Activated T-cell treated with anti-CD3 and anti-CD28 coated beads for 24 hours (primary cell): Measurements from ENCODE around the gene LAYN.

Experiments
- DNase-seq: peaks from one replicate; pipeline ENCODE4 v3.0.0-alpha.2; 2020; ENCODE audit warnings: low read depth

The LAYN gene

GRCh38 chr11:111596319-111596718 lies 55.8 kb downstream of the LAYN start:
- DNase-seq, result no peak

- DNase-seq, result no peak
These were observed 57.6 kb downstream of the LAYN start for GRCh38 chr11:111598148-111598547.

- DNase-seq, result no peak
These were observed 58.0 kb downstream of the LAYN start for GRCh38 chr11:111598559-111598958.

GRCh38 chr11:111601636-111601978 lies 61.1 kb downstream of the LAYN start:
- no peak for DNase-seq

GRCh38 chr11:111601979-111602864 lies 61.7 kb downstream of the LAYN start, which contains the start of gene SIK2:
SIK2 (plus strand) TSS chr11:111602449; CDS start chr11:111602564, 115 bp downstream.
- peak; percentile 87 for DNase-seq

GRCh38 chr11:111602865-111603610 lies 62.5 kb downstream of the LAYN start:
- DNase-seq, result no peak

GRCh38 chr11:111603611-111604130 lies 63.2 kb downstream of the LAYN start:
- no peak for DNase-seq

GRCh38 chr11:111604392-111605009 lies 64.0 kb downstream of the LAYN start:
- no peak for DNase-seq

GRCh38 chr11:111605681-111606080 lies 65.2 kb downstream of the LAYN start:
- no peak for DNase-seq

- no peak for DNase-seq
These were observed 66.5 kb downstream of the LAYN start for GRCh38 chr11:111606986-111607385.

GRCh38 chr11:111607751-111608150 lies 67.2 kb downstream of the LAYN start:
- DNase-seq, result no peak
